ENCODE measurements around the gene EPHB1.

Gene EPHB1

DNA sequence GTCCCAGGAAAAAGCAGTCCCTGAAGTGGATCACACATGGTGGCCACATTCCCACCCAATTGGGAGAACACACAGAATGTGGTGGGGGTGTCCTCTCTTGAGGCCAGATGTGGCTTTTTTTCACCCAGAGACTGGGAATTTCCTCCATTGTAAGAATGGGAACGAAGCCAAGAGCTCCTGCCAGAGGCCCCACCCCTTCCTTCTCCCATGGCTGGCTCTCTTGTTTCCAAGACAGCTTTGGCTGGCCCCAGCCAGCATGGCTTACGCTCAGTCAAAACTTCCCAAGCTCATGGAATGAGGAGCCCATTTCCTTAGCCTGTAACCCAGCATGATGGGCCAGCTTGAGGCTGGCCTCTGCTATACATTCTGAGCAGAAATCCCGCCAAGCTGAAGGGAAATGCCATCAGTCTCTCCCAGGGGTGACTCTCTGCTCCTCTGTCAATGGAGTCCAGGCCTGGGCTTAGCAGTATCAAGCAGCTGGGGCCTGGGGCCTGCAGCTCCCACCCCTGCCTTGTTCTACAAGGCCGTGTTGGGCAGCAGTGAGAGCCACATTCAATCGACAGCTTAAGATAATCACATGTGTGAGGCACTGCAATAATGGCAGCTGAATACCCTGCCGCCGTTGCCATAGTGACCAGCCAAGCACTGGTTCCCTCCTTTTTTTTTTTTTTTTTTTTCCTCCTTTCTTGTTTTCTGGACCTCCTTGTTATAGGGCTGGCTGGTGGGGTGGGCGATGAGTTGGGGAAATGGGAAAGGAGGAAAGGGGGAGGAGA lies 142.4 kb downstream of the EPHB1 start:
- TF ChIP-seq, protein P1, sequence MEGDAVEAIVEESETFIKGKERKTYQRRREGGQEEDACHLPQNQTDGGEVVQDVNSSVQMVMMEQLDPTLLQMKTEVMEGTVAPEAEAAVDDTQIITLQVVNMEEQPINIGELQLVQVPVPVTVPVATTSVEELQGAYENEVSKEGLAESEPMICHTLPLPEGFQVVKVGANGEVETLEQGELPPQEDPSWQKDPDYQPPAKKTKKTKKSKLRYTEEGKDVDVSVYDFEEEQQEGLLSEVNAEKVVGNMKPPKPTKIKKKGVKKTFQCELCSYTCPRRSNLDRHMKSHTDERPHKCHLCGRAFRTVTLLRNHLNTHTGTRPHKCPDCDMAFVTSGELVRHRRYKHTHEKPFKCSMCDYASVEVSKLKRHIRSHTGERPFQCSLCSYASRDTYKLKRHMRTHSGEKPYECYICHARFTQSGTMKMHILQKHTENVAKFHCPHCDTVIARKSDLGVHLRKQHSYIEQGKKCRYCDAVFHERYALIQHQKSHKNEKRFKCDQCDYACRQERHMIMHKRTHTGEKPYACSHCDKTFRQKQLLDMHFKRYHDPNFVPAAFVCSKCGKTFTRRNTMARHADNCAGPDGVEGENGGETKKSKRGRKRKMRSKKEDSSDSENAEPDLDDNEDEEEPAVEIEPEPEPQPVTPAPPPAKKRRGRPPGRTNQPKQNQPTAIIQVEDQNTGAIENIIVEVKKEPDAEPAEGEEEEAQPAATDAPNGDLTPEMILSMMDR (IDR thresholded peaks at IDR 0.05; ENCODE audit: borderline replicate concordance, control extremely low read depth, extremely low read depth, insufficient read depth, missing control alignments): no peak
- in situ Hi-C loops (cut with MboI; ENCODE audit: low sequenced_read_pairs, unreplicated experiment): no loop called here
- no peak for DNase-seq (ENCODE audit: low spot score)

DNA sequence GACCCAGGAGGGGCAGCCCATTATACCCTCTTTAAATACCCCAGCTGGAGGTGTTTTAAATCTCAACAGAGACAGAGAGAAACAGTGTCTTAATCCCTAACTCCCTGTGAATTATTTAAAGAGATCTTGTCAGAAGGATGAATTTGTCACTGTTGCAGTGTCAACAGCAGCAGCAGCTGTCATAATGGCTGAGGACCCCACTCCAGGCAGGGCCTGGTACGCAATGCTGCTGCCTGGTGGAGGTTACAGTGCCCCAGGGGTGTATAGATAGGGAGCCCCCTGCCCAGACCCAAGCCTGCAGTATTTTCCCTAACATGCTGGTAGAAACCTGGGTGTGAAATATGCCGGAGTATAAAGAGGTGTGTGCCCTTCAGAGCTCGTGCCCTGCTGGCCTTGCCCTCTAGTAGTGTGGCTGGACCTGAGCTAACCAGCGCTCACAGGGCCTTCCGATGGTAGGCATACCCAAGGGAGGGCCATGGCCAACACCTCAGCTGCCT lies 143.0 kb downstream of the EPHB1 start:
- in situ Hi-C loops (cut with MboI; ENCODE audit: low sequenced_read_pairs, unreplicated experiment): no loop called here
- DNase-seq (ENCODE audit: low spot score): no peak
- TF ChIP-seq, protein P1 (IDR thresholded peaks at IDR 0.05; ENCODE audit: borderline replicate concordance, control extremely low read depth, extremely low read depth, insufficient read depth, missing control alignments): no peak

DNA sequence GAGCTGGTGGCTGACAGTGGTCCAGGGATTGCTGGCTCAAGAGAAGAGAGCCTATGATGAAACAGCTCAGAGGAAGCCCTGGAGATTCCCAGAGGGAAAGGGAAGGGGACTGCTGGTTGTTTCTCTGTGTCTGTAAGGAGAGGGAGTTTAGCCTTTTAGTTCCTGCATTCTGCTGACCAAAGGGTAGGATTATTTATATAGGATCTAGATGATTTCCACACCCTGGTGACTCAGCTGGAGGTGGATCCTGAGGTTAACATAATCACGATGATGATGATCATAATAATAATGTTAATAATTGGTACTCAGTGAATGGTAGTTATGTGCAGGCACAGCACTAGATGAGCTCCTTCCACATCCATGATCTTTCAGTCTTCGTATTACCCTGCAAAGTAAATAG lies 144.9 kb downstream of the EPHB1 start:
- TF ChIP-seq, protein P1 (IDR thresholded peaks at IDR 0.05; ENCODE audit: borderline replicate concordance, control extremely low read depth, extremely low read depth, insufficient read depth, missing control alignments): no peak
- in situ Hi-C loops (cut with MboI; ENCODE audit: low sequenced_read_pairs, unreplicated experiment): no loop called here
- no peak for DNase-seq (ENCODE audit: low spot score)

DNA sequence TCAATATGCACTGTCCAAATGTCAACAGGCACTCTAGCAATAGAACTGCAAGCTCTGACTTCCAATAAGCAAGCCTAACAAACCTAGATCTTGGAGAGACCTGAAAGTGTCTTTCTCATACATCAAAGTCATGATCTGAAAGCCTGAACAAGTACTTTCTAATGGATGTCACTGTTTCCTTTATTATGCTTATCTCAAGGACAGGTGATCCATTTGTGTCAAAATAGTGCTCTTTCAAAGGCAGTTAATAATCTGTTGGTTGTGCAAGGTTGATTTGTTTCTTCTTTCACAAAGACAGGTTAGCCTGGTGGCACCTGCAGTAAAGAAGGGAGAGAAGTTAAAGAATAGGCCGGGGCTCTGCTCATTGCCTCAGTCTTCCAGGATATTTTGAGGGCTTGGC lies 146.8 kb downstream of the EPHB1 start:
- no peak for DNase-seq (ENCODE audit: low spot score)
- TF ChIP-seq, protein P1 (IDR thresholded peaks at IDR 0.05; ENCODE audit: borderline replicate concordance, control extremely low read depth, extremely low read depth, insufficient read depth, missing control alignments): no peak
- in situ Hi-C loops (cut with MboI; ENCODE audit: low sequenced_read_pairs, unreplicated experiment): no loop called here

DNA sequence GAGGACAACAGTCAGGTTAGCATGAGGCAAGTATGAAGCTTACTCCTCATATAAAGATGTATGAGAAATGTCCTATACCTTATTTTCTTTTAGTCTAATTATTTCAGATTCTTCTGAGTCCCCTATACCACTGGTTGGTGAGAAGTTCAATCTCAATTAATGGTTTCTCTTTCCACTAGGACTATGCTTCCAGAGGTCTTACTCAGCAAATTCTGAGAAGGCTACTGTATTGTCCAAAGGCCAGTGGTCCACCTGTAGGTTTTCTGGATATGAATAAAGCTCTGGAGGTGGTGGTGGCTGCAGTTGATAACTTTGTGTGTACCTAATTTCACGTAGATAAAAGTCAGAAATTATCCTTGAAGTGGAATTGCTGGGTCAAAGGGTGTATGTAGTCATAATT lies 149.4 kb downstream of the EPHB1 start:
- no peak for DNase-seq (ENCODE audit: low spot score)
- in situ Hi-C loops (cut with MboI; ENCODE audit: low sequenced_read_pairs, unreplicated experiment): no loop called here
- TF ChIP-seq, protein P1 (IDR thresholded peaks at IDR 0.05; ENCODE audit: borderline replicate concordance, control extremely low read depth, extremely low read depth, insufficient read depth, missing control alignments): no peak

DNA sequence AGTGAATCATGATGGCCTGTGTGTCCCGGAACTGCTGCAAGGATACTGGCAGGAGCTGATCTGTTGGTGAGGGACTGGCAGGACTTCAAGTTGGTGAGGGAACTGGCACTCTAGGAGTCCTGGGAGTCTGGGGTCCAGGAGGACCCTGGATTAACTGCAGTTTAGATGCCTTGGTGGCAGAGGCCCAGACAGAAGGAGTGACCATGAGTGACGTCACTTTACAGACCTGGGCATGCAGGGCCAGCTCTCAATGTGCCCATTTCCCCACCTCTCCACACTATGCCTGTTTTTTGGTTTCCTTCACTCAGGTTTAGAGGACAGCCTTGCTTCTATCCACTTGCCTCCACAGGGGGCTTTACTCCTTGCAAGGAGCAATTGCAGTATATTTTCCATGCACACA lies 154.1 kb downstream of the EPHB1 start:
- no peak for DNase-seq (ENCODE audit: low spot score)
- TF ChIP-seq, protein P1 (IDR thresholded peaks at IDR 0.05; ENCODE audit: borderline replicate concordance, control extremely low read depth, extremely low read depth, insufficient read depth, missing control alignments): no peak
- in situ Hi-C loops (cut with MboI; ENCODE audit: low sequenced_read_pairs, unreplicated experiment): no loop called here

All from GM13976 (cell line).